HS-27A (cell line): ENCODE results near the gene FAM32A.

Source experiments
- DNase-seq: peaks from one replicate; pipeline ENCODE4 v3.0.0-alpha.2; 2012; ENCODE audit warnings: low read depth, missing footprints

The FAM32A gene

GRCh38 chr19:16225279-16226183 lies 40.3 kb downstream of the FAM32A start:
- DNase-seq: no peak

GRCh38 chr19:16226184-16226591 lies 41.0 kb downstream of the FAM32A start:
- no peak for DNase-seq

- no peak for DNase-seq
Observed at GRCh38 chr19:16226878-16227836, 41.9 kb downstream of the FAM32A start.

GRCh38 chr19:16227837-16228636 lies 42.8 kb downstream of the FAM32A start:
- DNase-seq: no peak

- no peak for DNase-seq
Observed at GRCh38 chr19:16228637-16229321, 43.6 kb downstream of the FAM32A start.

GRCh38 chr19:16229322-16229641 lies 44.1 kb downstream of the FAM32A start:
- DNase-seq: no peak

GRCh38 chr19:16232127-16232526 lies 46.9 kb downstream of the FAM32A start:
- DNase-seq: no peak

GRCh38 chr19:16232568-16232967 lies 47.4 kb downstream of the FAM32A start:
- no peak for DNase-seq

GRCh38 chr19:16233081-16233776 lies 48.0 kb downstream of the FAM32A start:
- no peak for DNase-seq

- DNase-seq: no peak
Observed at GRCh38 chr19:16233836-16234551, 48.8 kb downstream of the FAM32A start.

- no peak for DNase-seq
Observed at GRCh38 chr19:16234552-16235445, 49.6 kb downstream of the FAM32A start.

- no peak for DNase-seq
Observed at GRCh38 chr19:16235811-16236652, 50.8 kb downstream of the FAM32A start.
